Ishikawa (cell line): Measurements from ENCODE around the gene SUSD2.

ENCODE experiments used
- CREB1 ChIP-seq: IDR thresholded peaks from 2 replicates; pipeline ENCODE4 v1.6.1; 2012; ENCODE audit warnings: low read depth
- EGR1 ChIP-seq: IDR thresholded peaks from 2 replicates; pipeline ENCODE4 v1.6.1; 2012
- EP300 ChIP-seq: IDR thresholded peaks from 2 replicates; pipeline ENCODE4 v1.6.1; 2012; ENCODE audit warnings: borderline replicate concordance
- NFIC ChIP-seq: IDR thresholded peaks from 2 replicates; pipeline ENCODE4 v1.6.1; 2012
- RAD21 ChIP-seq: IDR thresholded peaks from 2 replicates; pipeline ENCODE4 v1.6.1; 2012; ENCODE audit warnings: low read depth
- TAF1 ChIP-seq: IDR thresholded peaks from 2 replicates; pipeline ENCODE4 v1.6.1; 2012; ENCODE audit warnings: low read depth, mild to moderate bottlenecking
- YY1 ChIP-seq: IDR thresholded peaks from 2 replicates; pipeline ENCODE4 v1.6.1; 2012; ENCODE audit warnings: low read depth
- ZBTB7A ChIP-seq: IDR thresholded peaks from 2 replicates; pipeline ENCODE4 v1.6.1; 2012; ENCODE audit warnings: low read depth
- TF ChIP-seq, protein P1 (sequence below): IDR thresholded peaks from 2 replicates; pipeline ENCODE4 v1.6.1; 2012

DNA sequence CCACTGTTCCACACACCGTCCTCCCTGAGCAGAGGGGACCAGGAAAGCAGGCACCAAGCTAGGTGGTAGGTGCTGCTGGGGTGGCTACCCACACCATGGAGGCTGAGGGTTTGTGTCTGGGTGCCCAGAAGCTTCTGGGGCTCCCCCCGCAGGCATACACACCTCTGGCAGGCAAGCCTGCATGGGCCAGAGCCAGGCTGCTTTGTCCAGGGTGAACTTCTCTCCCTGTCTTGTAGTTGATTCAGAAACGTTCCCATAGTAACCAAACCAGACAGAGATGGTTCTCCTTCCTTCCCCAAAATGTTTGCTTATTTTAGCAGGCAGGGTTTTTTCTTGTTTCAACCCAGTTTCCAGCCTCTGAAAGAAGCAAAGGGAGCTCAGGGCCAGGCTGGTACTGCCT lies 40.9 kb upstream of the SUSD2 start:
- TF ChIP-seq RAD21 = no peak
- no peak for TF ChIP-seq EP300
- TF ChIP-seq, protein P1, sequence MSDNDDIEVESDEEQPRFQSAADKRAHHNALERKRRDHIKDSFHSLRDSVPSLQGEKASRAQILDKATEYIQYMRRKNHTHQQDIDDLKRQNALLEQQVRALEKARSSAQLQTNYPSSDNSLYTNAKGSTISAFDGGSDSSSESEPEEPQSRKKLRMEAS = no peak
- TF ChIP-seq YY1 = no peak
- no peak for TF ChIP-seq EGR1
- no peak for TF ChIP-seq TAF1
- TF ChIP-seq ZBTB7A = no peak
- TF ChIP-seq CREB1 = no peak
- no peak for TF ChIP-seq NFIC
